Brain microvascular endothelial cell (primary cell): ENCODE data around the gene MSH4.

ENCODE experiments used
- DNase-seq: peaks from one replicate; pipeline ENCODE4 v3.0.0-alpha.2; 2020
- H3K27ac ChIP-seq: fragments of 250-450 bp; sonication (Bioruptor Pico); 2 replicates; pipeline ENCODE4 v1.5.1; 2020; ENCODE audit warnings: mild to moderate bottlenecking, moderate library complexity
- H3K27me3 ChIP-seq: fragments of 250-450 bp; sonication (Bioruptor Pico); replicated peaks from 2 replicates; pipeline ENCODE4 v1.5.1; 2020; ENCODE audit warnings: mild to moderate bottlenecking
- H3K36me3 ChIP-seq: fragments of 250-450 bp; sonication (Bioruptor Pico); replicated peaks from 2 replicates; pipeline ENCODE4 v1.5.1; 2020; ENCODE audit warnings: mild to moderate bottlenecking
- H3K4me3 ChIP-seq: 2 replicates; pipeline ENCODE4 v1.5.1; 2011; ENCODE audit warnings: low read depth, mild to moderate bottlenecking, control low read depth, low read length, moderate library complexity
- CTCF ChIP-seq: IDR thresholded peaks from 2 replicates; pipeline ENCODE4 v1.5.1; 2011; ENCODE audit warnings: low read depth, mild to moderate bottlenecking, moderate library complexity, low read length, control low read depth, inconsistent platforms; ENCODE audit errors: missing control alignments
- in situ Hi-C: cut with HindIII; loops from 2 replicates; pipeline ENCODE4 v1.10.0; 2017; ENCODE audit warnings: low sequenced_read_pairs, low pct_ligation_motif_present

MSH4 gene

GRCh38 chr1:75841421-75841820 is 44.7 kb downstream of the MSH4 start:
- no peak for DNase-seq
- Histone ChIP-seq H3K36me3 (no peaks in the 10 kb centered on the region), H3K27ac (no peak overlapping the region), H3K4me3 (no peak overlapping the region), H3K27me3 (no peaks in the 10 kb centered on the region)
- in situ Hi-C loops, result no loop called here
- no peak for TF ChIP-seq CTCF

GRCh38 chr1:75845576-75845975 is 48.9 kb downstream of the MSH4 start:
- H3K27ac ChIP-seq, result no peak overlapping the region
- in situ Hi-C loops, result no loop called here
- DNase-seq, result no peak
- H3K36me3 ChIP-seq, result no peaks in the 10 kb centered on the region
- H3K4me3 ChIP-seq, result no peak overlapping the region
- no peaks in the 10 kb centered on the region for H3K27me3 ChIP-seq
- no peak for TF ChIP-seq CTCF

- no peak for TF ChIP-seq CTCF
- H3K4me3 ChIP-seq, result no peak overlapping the region
Observed at GRCh38 chr1:75855010-75855409, 58.3 kb downstream of the MSH4 start.

GRCh38 chr1:75855734-75856133 is 59.1 kb downstream of the MSH4 start:
- DNase-seq, result no peak
- Histone ChIP-seq H3K36me3 (no peaks in the 10 kb centered on the region), H3K27me3 (no peaks in the 10 kb centered on the region), H3K4me3 (no peak overlapping the region), H3K27ac (no peak overlapping the region)
- TF ChIP-seq CTCF, result no peak
- in situ Hi-C loops, result no loop called here

More at GRCh38 chr1:75855010-75855409, 58.3 kb downstream of the MSH4 start:
- Histone ChIP-seq H3K27me3 (no peaks in the 10 kb centered on the region), H3K27ac (no peak overlapping the region), H3K36me3 (no peaks in the 10 kb centered on the region)
- DNase-seq, result peak; percentile 63
- in situ Hi-C loops, result no loop called here

GRCh38 chr1:75861831-75862230 is 65.1 kb downstream of the MSH4 start:
- no peak for DNase-seq
- TF ChIP-seq CTCF, result no peak
- H3K27me3 ChIP-seq, result no peaks in the 10 kb centered on the region
- no peak overlapping the region for H3K4me3 ChIP-seq
- in situ Hi-C loops, result no loop called here
- no peak overlapping the region for H3K27ac ChIP-seq
- H3K36me3 ChIP-seq, result no peaks in the 10 kb centered on the region

GRCh38 chr1:75870951-75871350 is 74.3 kb downstream of the MSH4 start:
- in situ Hi-C loops, result no loop called here
- no peaks in the 10 kb centered on the region for H3K27me3 ChIP-seq
- no peak for DNase-seq
- H3K27ac ChIP-seq, result no peak overlapping the region
- no peaks in the 10 kb centered on the region for H3K36me3 ChIP-seq
- no peak for TF ChIP-seq CTCF
- no peak overlapping the region for H3K4me3 ChIP-seq
